Neural cell (in vitro differentiated cells): ENCODE data around the gene MSGN1. TPM values are rescaled to one million over a fixed set of nuclear protein-coding genes. Genes with fewer than 3 reads are reported as not detected.

Experiments
- H2AFZ ChIP-seq: fragments of 200-600, 300-800 bp; sonication (generic), shearing (Covaris generic); 2 replicates; pipeline ENCODE4 v1.6.0; 2014; ENCODE audit warnings: low read depth, mild to moderate bottlenecking, antibody characterized with exemption, low read length, moderate library complexity
- H3F3A ChIP-seq: fragments of 200-600 bp; shearing (Covaris generic); 2 replicates; pipeline ENCODE4 v1.6.1; 2016; ENCODE audit warnings: mild to moderate bottlenecking, moderate library complexity, mixed read lengths, antibody characterized with exemption, low read length; ENCODE audit not compliant: insufficient read depth, poor library complexity, severe bottlenecking
- H3K27ac ChIP-seq: fragments of 200-600, 300-800 bp; sonication (generic), shearing (Covaris generic); 2 replicates; pipeline ENCODE4 v1.5.1; 2014; ENCODE audit warnings: mild to moderate bottlenecking, low read length, moderate library complexity
- H3K27me3 ChIP-seq: fragments of 300-800, 200-600 bp; sonication (generic), shearing (Covaris generic); 2 replicates; pipeline ENCODE4 v1.6.0; 2014; ENCODE audit warnings: mild to moderate bottlenecking, low read depth, low read length, moderate library complexity; ENCODE audit not compliant: insufficient read depth
- H3K36me3 ChIP-seq: fragments of 300-800, 200-600 bp; sonication (generic), shearing (Covaris generic); 2 replicates; pipeline ENCODE4 v1.5.1; 2014; ENCODE audit warnings: mild to moderate bottlenecking, antibody characterized with exemption, low read length, moderate library complexity; ENCODE audit not compliant: insufficient read depth
- H3K4me2 ChIP-seq: fragments of 300-800, 200-600 bp; sonication (generic), shearing (Covaris generic); 2 replicates; pipeline ENCODE4 v1.6.0; 2014; ENCODE audit warnings: mild to moderate bottlenecking, low read length
- H3K4me3 ChIP-seq: fragments of 300-800, 200-600 bp; sonication (generic), shearing (Covaris generic); 2 replicates; pipeline ENCODE4 v1.5.1; 2014; ENCODE audit warnings: mild to moderate bottlenecking, low read length, moderate library complexity
- H3K79me2 ChIP-seq: fragments of 200-600 bp; shearing (Covaris generic); replicated peaks from 2 replicates; pipeline ENCODE4 v1.6.0; 2014; ENCODE audit warnings: mild to moderate bottlenecking, low read length, moderate library complexity; ENCODE audit not compliant: insufficient read depth
- H3K9ac ChIP-seq: fragments of 300-800, 200-600 bp; sonication (generic), shearing (Covaris generic); 2 replicates; pipeline ENCODE4 v1.6.1; 2016; ENCODE audit warnings: mild to moderate bottlenecking, low read length, mixed read lengths
- H3K9me2 ChIP-seq: fragments of 200-600 bp; shearing (Covaris generic); 2 replicates; pipeline ENCODE4 v1.6.1; 2016; ENCODE audit warnings: mild to moderate bottlenecking, low read length, mixed read lengths; ENCODE audit not compliant: insufficient read depth
- H3K9me3 ChIP-seq: fragments of 200-600, 300-800 bp; sonication (generic), shearing (Covaris generic); 2 replicates; pipeline ENCODE4 v1.6.1; 2016; ENCODE audit warnings: mild to moderate bottlenecking, mixed run types, low read length, moderate library complexity, mixed read lengths
- H4K20me1 ChIP-seq: fragments of 200-600 bp; shearing (Covaris generic); 2 replicates; pipeline ENCODE4 v1.6.1; 2016; ENCODE audit warnings: mild to moderate bottlenecking, mixed run types; ENCODE audit not compliant: insufficient read depth
- CTCF ChIP-seq: fragments of 450-650 bp; IDR thresholded peaks from 2 replicates; pipeline ENCODE4 v1.5.1; 2014; ENCODE audit warnings: antibody characterized with exemption, mild to moderate bottlenecking, moderate library complexity; ENCODE audit not compliant: poor library complexity, severe bottlenecking
- EP300 ChIP-seq: fragments of 450-650 bp; conservative IDR thresholded peaks from 2 replicates; pipeline ENCODE4 v1.6.1; 2014; ENCODE audit warnings: antibody characterized with exemption, mild to moderate bottlenecking, moderate library complexity; ENCODE audit not compliant: poor library complexity, severe bottlenecking
- EZH2 ChIP-seq: fragments of 200-600, 300-800 bp; shearing (Covaris generic), sonication (generic); IDR thresholded peaks from 2 replicates; pipeline ENCODE4 v1.6.1; 2014; ENCODE audit warnings: antibody characterized with exemption, low read length, borderline replicate concordance, mild to moderate bottlenecking; ENCODE audit not compliant: insufficient read depth, poor library complexity, severe bottlenecking
- MXI1 ChIP-seq: fragments of 450-650 bp; conservative IDR thresholded peaks from 2 replicates; pipeline ENCODE4 v1.6.1; 2014; ENCODE audit warnings: antibody characterized with exemption, mild to moderate bottlenecking; ENCODE audit not compliant: poor library complexity, severe bottlenecking
- POLR2AphosphoS5 ChIP-seq: IDR thresholded peaks from 2 replicates; pipeline ENCODE4 v1.6.1; 2012
- RAD21 ChIP-seq: fragments of 450-650 bp; conservative IDR thresholded peaks from 2 replicates; pipeline ENCODE4 v1.6.1; 2014; ENCODE audit warnings: antibody characterized with exemption, mild to moderate bottlenecking, moderate library complexity
- REST ChIP-seq: IDR thresholded peaks from 2 replicates; pipeline ENCODE4 v1.6.1; 2012; ENCODE audit warnings: borderline replicate concordance
- SMC3 ChIP-seq: fragments of 450-650 bp; conservative IDR thresholded peaks from 2 replicates; pipeline ENCODE4 v1.6.1; 2014; ENCODE audit warnings: antibody characterized with exemption, mild to moderate bottlenecking, moderate library complexity; ENCODE audit not compliant: poor library complexity
- polyA plus RNA-seq: library from polyadenylated mRNA; depleted of rRNA; stranded (reverse); fragments of >200 nt; gene quantifications from 2 replicates; pipeline ENCODE4 v1.2.3, GENCODE V29; 2014

MSGN1 gene
- polyA plus RNA-seq, 1 donor from 2014 or later = not detected

GRCh38 chr2:17804358-17804757 is 11.9 kb upstream of the MSGN1 start:
- no peak for TF ChIP-seq REST
- TF ChIP-seq EP300 = no peak
- TF ChIP-seq POLR2AphosphoS5 = no peak
- TF ChIP-seq EZH2 = no peak
- no peak for TF ChIP-seq RAD21
- TF ChIP-seq CTCF = no peak
- TF ChIP-seq SMC3 = no peak
- no peak overlapping the region for H3K9ac ChIP-seq

GRCh38 chr2:17805166-17805565 is 11.1 kb upstream of the MSGN1 start:
- Histone ChIP-seq H3F3A (no peaks in the 10 kb centered on the region), H3K4me2 (no peak overlapping the region), H3K36me3 (no peaks in the 10 kb centered on the region), H2AFZ (no peak overlapping the region), H4K20me1 (no peaks in the 10 kb centered on the region), H3K27me3 (no peaks in the 10 kb centered on the region), H3K9me2 (no peaks in the 10 kb centered on the region), H3K9me3 (no peaks in the 10 kb centered on the region), H3K4me3 (no peak overlapping the region), H3K9ac (no peak overlapping the region), H3K79me2 (no peaks in the 10 kb centered on the region), H3K27ac (no peak overlapping the region)
- peak; percentile 63 for TF ChIP-seq EP300
- TF ChIP-seq POLR2AphosphoS5 = peak; percentile 50
- no peak for TF ChIP-seq CTCF
- TF ChIP-seq REST = no peak
- TF ChIP-seq MXI1 = no peak

More at GRCh38 chr2:17804358-17804757, 11.9 kb upstream of the MSGN1 start:
- H3K9me3 ChIP-seq = no peaks in the 10 kb centered on the region
- H3K4me3 ChIP-seq = no peak overlapping the region
- no peaks in the 10 kb centered on the region for H3K9me2 ChIP-seq
- H3K4me2 ChIP-seq = no peak overlapping the region
- no peaks in the 10 kb centered on the region for H3K36me3 ChIP-seq
- no peaks in the 10 kb centered on the region for H3K79me2 ChIP-seq
- H2AFZ ChIP-seq = no peak overlapping the region
- no peaks in the 10 kb centered on the region for H3K27me3 ChIP-seq
- no peaks in the 10 kb centered on the region for H3F3A ChIP-seq
- H4K20me1 ChIP-seq = no peaks in the 10 kb centered on the region
- no peak overlapping the region for H3K27ac ChIP-seq
